LNCaP clone FGC (cell line): ENCODE data around the gene GAS1.
A peak's percentile ranks its signal among the peaks of the same experiment; 100 is the strongest.

Experiments
- DNase-seq: peaks from one replicate; pipeline ENCODE4 v3.0.0-alpha.2; 2011; ENCODE audit warnings: low read depth
- H3K4me3 ChIP-seq: 2 replicates; pipeline ENCODE4 v1.5.1; 2011; ENCODE audit warnings: mild to moderate bottlenecking, low read depth, low read length, control low read depth
- CTCF ChIP-seq: IDR thresholded peaks from 2 replicates; pipeline ENCODE4 v1.5.1; 2012; ENCODE audit warnings: mild to moderate bottlenecking; ENCODE audit not compliant: control insufficient read depth, insufficient read depth; ENCODE audit errors: extremely low read depth

GAS1 gene

DNA sequence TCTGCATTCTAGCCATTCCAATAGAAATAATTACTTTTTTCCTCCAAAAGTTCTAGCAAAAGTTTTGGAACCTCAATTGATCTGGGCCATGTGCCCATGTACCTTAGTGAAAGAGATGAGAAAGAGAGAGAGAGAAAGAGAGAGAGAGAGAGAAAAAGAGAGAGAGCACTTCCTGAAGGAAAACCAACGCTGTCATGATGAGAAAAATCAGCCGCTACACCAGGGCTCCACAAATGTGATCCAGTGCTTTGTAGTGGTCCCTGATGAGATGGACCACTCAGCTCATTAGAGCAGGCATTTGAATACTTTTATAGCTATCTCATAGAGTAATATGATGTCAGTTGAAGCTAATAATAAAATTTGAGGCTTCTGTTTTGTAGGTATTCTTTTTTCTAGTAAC, 7.7 kb upstream of the GAS1 start:
- no peak overlapping the region for H3K4me3 ChIP-seq
- TF ChIP-seq CTCF = no peak
- no peak for DNase-seq

- no peak for TF ChIP-seq CTCF
- H3K4me3 ChIP-seq = no peak overlapping the region
Observed at GRCh38 chr9:86953181-86953580, 5.9 kb upstream of the GAS1 start.

DNA sequence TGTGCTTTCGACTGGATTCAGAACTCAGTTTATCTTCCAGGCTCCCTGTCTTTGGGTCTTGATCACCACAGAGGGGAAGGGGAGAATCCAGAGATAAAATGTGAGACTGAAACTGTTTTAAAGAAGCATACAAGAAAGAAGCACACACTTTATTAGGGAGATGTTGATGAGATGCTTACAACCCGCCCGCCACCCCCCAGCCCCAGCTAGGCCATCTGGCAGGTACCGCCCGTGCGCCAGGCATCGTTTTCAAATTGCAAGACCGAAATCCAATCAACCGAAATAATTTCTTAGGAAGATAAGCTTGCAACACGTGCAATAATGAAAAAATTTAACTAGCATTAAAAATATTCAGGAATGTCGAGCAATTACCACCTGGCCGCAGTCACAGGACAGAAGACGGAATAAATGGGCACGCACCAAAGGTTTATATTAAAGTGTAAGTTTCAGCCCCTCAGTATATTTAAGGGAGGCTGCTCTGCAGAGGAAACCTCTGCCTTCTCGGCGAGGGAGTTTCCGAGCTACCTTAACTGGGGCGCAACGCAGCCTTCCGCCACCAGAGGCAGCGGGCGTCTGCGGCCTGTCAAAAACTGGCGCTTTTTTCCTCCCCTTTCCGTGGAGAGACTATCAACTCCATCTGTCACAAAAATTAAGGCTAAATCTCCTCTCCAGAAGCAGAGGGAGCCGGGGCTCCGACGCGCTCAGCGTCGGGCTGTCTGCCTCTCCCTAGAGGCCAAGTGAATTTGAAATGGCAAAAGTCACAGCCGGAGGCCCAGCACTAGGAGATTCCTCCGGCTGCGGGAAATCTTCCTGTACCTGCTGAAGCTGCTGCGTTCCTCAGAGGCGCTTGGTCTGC, 996 bp upstream of the GAS1 start:
- peak; percentile 65 for TF ChIP-seq CTCF
- no peak for DNase-seq
- H3K4me3 ChIP-seq = peak overlapping the region; percentile 54

More at GRCh38 chr9:86953181-86953580, 5.9 kb upstream of the GAS1 start:
- no peak for DNase-seq

DNA sequence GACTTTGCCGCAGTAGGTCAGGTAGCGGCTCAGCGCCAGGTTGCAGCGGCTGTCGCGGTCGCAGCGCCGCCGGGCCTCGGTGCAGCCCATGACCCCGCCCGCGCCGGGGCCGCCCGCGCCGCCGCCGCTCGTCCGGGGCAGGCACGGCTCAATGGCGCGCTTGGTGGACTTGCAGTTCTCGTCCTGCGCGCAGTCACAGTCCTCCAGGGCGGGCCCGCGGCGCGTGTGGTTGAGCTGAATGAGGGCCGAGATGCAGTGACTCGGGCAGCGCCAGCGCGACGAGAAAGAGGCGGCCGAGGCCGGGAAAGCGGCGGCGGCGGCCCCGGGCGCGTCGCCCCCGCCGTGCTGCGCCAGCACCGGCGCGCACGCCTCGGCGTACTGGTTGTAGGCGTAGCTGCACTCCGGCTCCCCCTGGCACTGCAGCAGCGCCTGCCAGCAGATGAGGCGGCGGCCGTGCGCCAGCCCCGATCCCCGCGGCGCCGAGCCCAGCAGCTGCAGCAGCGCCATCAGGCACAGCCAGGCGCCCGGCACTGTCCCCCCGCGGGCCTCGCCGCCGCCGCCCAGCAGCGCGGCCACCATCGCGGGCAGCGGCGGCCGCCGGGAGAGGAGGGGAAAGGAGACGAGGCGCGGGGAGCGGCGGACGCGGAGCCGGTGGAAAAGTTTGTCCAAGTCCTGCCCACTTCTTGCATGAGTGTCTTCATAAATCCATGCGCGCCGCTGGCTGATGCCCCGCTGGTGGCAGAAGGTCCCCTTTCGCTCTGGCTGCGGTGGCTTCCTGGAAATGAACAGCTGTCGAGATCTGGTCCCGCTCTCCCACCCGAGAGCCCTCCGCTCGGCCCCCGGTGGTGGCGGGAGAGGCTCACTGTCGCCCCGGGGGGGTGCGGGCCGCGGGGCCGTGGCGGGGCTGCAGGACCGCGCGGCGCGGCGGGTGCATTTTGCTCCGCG, 833 bp downstream of the GAS1 start:
- peak; percentile 30 for TF ChIP-seq CTCF
- no peak for DNase-seq
- peak overlapping the region; percentile 54 for H3K4me3 ChIP-seq

DNA sequence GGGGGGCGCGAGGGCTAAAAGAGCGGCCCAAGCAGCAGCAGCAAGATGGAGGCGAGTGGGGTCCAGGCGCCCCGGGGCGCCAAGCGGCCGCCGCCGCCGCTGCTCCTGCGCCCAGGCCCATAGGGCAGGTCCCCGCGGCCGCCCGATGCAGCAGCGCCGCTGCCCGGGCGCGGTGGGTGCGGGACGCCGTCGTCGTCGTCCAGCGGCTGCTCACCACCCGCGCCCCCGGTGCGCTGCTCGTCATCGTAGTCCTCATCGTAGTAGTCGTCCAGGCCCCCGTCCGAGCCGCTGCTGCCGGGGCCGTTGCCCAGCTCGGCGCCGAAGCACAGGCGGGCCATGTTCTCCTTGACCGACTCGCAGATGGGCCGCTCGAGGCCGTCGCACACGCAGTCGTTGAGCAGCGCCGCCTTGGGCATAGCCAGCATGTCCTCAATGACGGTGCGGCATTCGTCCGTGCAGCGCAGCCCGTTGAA, 1.5 kb downstream of the GAS1 start:
- TF ChIP-seq CTCF = no peak; the same call in 1 of the 2 replicates

DNA sequence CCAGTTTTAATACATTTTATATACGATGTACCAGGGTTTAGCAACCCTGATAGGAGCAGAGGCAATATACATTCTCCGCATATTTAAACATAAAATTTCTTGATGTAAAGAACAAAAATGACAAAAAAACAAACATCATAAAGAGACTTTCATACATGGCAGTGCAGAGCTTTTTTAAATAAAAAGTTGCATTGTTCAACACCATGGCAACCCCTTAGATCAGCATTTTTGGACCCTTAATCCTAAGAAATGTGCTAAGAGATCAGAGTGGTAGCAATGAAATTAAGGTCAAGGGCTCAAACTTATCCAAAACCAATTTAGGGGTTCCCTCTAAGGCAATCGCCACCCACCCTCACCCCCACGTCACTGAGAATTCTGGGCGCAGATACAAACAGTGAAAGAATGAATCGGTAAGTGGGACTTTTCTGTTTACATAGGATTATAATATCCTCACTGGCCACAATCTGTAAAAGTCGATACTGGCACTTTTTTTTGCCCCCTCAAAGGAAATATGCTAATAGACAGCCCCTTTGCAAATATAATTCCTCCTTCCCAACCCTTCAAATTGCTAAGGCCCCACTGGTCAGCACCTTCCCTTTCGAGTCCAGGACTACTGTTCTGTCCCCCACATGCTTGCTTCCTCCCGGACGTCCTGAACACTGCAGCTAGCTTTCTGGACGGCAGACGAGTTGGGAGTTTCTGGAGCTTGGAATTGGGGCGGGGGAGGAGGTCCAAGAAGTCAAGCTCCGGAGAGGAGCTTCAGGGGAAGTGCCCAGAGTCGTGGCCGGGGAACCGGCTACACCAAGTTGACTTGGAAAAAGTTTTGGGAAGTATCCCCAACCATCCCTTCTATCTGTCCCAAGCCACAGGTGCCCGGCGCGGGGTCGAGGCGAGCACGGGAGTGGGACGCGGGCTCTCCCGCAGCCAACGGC, 2.2 kb downstream of the GAS1 start:
- H3K4me3 ChIP-seq = no peak overlapping the region
- no peak for DNase-seq
- TF ChIP-seq CTCF = no peak

More for the DNA sequence above, 1.5 kb downstream of the GAS1 start:
- H3K4me3 ChIP-seq = peak overlapping the region; percentile 23; the same call in 1 of the 2 replicates
- no peak for DNase-seq
